Osteocyte (in vitro differentiated cells): Measurements from ENCODE around the gene SLC39A13. TPM values are rescaled to one million over a fixed set of nuclear protein-coding genes. Genes with fewer than 3 reads are reported as not detected.
A peak's percentile ranks its signal among the peaks of the same experiment; 100 is the strongest.

Experiments used
- DNase-seq: peaks from one replicate; pipeline ENCODE4 v3.0.0; 2021; ENCODE audit warnings: mixed read lengths; ENCODE audit not compliant: unreplicated experiment; ENCODE audit errors: extremely low spot score
- H3K27ac Mint-ChIP-seq: one replicate; pipeline ENCODE4 v1.8.0; 2021; ENCODE audit warnings: mild to moderate bottlenecking, mixed read lengths; ENCODE audit not compliant: unreplicated experiment
- H3K27me3 Mint-ChIP-seq: one replicate; pipeline ENCODE4 v1.8.0; 2021; ENCODE audit warnings: mixed read lengths; ENCODE audit not compliant: unreplicated experiment
- H3K36me3 Mint-ChIP-seq: one replicate; pipeline ENCODE4 v1.8.0; 2021; ENCODE audit warnings: mixed read lengths; ENCODE audit not compliant: unreplicated experiment
- H3K4me1 Mint-ChIP-seq: one replicate; pipeline ENCODE4 v1.8.0; 2021; ENCODE audit warnings: mixed read lengths; ENCODE audit not compliant: unreplicated experiment
- H3K4me3 Mint-ChIP-seq: one replicate; pipeline ENCODE4 v1.8.0; 2021; ENCODE audit warnings: mild to moderate bottlenecking, moderate library complexity, mixed read lengths; ENCODE audit not compliant: unreplicated experiment
- H3K9me3 Mint-ChIP-seq: one replicate; pipeline ENCODE4 v1.8.0; 2021; ENCODE audit warnings: mixed read lengths; ENCODE audit not compliant: unreplicated experiment
- CTCF ChIP-seq: fragments of 200-600 bp; sonication (generic); IDR thresholded peaks from 2 replicates; pipeline ENCODE4 v1.5.0; 2021; ENCODE audit warnings: antibody characterized with exemption, mild to moderate bottlenecking, moderate library complexity
- total RNA-seq: library from RNA; stranded (reverse); gene quantifications from 2 replicates; pipeline ENCODE4 v1.2.1, GENCODE V29; 2021

The SLC39A13 gene
- total RNA-seq, 1 donor from 2014 or later = 98.7 TPM

DNA sequence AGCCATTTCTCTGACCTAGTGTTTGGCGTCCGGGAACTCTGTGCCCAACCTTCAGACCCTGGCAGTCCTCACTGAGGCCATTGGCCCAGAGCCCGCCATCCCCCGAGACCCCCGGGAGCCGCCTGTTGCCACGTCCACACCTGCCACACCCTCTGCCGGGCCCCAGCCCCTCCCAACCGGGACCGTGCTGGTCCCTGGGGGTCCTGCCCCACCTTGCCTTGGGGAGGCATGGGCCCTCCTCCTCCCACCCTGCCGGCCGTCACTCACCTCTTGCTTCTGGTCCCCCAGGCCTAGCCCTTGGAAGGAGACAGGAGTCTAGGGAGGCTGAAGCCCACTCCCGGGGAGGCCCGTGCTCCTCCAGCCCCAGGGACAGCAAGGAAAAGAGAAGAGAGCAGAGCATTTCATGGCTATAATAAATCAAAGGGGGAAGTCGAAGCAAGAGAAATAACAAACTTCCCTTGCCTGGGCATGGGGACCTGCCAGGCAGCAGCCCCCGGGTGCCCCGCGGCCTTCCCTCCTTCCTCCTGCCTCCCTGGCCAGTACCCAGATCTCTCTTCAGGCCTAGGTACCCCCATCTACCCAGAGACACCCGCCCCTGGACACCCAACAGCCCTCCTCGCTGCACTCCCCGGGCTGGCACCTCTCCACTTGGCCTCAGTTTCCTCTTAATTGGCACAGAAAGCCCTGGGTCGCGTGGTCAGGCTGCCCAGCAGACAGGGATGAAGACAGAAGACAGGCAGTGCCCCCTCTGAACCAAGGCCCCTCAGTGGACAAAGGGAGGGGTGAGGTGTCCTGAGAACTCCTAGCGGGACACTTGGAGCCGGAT, 13.0 kb upstream of the SLC39A13 start:
- no peak for DNase-seq
- Mint-ChIP-seq H3K27ac (no peak overlapping the region), H3K27me3 (no peaks in the 10 kb centered on the region), H3K9me3 (no peaks in the 10 kb centered on the region), H3K36me3 (no peaks in the 10 kb centered on the region), H3K4me1 (peaks cover 8% of the 10 kb centered on the region), H3K4me3 (no peak overlapping the region)
- TF ChIP-seq CTCF = no peak

DNA sequence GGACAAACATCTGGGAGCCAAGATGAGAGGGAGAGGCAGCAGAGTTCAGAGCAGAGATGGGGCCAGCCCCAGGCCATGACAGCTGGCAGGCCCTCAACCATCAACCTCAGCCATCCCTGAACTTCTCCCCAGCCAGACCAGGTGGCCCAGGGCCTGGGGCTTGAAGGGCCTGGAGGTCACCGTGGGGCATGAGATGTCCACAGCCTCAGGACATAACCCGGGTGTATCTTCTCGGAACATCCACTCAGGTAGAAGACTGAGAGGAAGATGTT, 12.4 kb upstream of the SLC39A13 start:
- Mint-ChIP-seq H3K9me3 (no peaks in the 10 kb centered on the region), H3K27ac (no peak overlapping the region), H3K4me3 (no peak overlapping the region), H3K27me3 (no peaks in the 10 kb centered on the region), H3K36me3 (no peaks in the 10 kb centered on the region), H3K4me1 (peaks cover 11% of the 10 kb centered on the region)
- DNase-seq = no peak
- no peak for TF ChIP-seq CTCF

DNA sequence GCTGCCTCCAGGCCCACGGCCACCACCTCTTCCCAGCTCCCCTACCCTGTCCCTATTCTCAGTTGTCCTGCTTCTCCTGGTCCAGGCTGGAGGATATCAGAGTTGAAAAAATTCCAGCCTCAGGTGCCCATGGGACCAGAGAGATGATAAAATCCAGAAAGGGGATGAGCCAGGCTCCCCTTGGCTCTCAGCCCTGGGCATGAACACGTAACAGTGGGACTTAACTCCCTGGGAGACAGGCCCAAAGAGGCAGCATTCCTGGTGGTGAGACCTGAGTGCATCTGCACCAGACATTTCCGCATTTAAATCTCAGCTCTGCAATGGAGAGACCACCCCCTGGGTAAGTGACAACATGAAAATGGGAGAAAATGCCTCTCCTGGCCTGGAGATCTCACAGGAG, 10.4 kb upstream of the SLC39A13 start:
- TF ChIP-seq CTCF = no peak
- Mint-ChIP-seq H3K4me3 (no peak overlapping the region), H3K36me3 (no peaks in the 10 kb centered on the region), H3K27ac (no peak overlapping the region), H3K27me3 (no peaks in the 10 kb centered on the region), H3K9me3 (no peaks in the 10 kb centered on the region), H3K4me1 (peaks cover 11% of the 10 kb centered on the region)
- DNase-seq = no peak

DNA sequence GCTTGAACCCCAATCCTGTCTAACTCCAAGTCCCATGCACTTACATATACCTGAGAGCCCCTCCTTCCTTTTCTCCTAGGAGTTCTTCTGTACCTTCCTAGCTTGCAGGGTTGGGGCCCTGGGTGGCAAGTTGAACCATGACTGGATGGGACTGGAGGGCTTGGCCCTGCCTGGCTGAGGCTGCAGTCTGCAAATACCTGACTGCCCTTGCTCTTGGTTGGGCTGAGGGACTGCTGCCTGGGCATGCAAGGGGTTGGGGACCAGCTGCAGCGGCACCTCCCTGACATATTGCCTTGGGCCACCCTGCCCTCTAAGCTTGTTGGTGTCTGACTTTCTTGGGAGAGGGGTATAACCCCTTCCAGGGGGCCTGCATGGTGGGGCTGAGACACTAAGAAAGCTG, 9.8 kb upstream of the SLC39A13 start:
- Mint-ChIP-seq H3K27ac (no peak overlapping the region), H3K36me3 (no peaks in the 10 kb centered on the region), H3K4me1 (peaks cover 9% of the 10 kb centered on the region), H3K4me3 (no peak overlapping the region), H3K27me3 (no peaks in the 10 kb centered on the region), H3K9me3 (no peaks in the 10 kb centered on the region)
- TF ChIP-seq CTCF = no peak
- no peak for DNase-seq

DNA sequence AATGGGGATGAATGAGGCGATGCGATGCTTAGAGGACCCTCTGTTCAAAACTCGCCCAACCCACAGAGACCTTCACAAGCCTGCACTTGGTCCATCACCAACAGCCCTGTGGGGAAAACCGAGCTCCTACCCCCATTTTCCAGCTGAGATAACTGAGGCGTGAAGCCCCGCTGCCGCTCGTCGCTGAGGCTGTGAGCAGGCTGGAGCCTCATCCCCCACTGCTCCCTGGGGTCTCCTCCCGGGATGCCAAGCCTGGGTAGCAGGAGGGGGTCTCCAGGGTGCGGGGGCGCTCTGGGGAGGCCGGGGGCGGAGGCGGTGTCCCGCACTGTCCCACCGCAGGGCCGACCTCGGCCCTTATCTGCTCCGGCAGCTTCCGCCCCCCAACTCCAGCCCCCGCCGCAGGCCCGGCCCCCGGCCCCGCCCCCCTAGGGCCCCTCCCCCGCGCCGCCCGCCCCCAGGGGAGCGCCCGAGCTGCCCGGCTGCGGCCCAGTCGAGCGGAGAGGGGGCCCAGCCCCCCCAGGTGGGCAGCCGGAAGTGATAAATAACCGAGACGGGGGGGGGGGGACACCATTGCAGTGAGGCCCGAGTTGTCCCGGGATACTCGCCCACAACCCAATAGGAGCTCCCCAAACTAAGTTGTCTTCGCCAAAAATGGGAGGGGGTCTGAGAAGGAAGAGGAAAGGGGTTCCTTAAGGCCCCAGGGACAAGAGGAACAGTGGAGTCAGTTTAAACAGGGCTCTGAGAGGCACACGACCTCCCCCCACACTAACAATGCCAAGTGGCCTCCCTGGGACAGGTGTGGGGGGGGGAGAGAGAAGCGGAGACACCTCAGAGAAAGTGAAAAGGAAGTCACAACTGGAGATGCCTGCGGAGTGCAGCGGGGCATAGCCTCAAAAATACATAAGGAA, 8.3 kb upstream of the SLC39A13 start:
- Mint-ChIP-seq H3K4me3 (peak overlapping the region; percentile 65), H3K4me1 (peaks cover 9% of the 10 kb centered on the region)
- no peak for DNase-seq

More for the DNA sequence above, 8.3 kb upstream of the SLC39A13 start:
- Mint-ChIP-seq H3K27me3 (no peaks in the 10 kb centered on the region), H3K27ac (peak overlapping the region; percentile 74), H3K36me3 (no peaks in the 10 kb centered on the region), H3K9me3 (no peaks in the 10 kb centered on the region)
- TF ChIP-seq CTCF = no peak
